ENCODE measurements around the gene PRDM16.

PRDM16 gene

GRCh38 chr1:3054474-3054873, 14.5 kb upstream of the PRDM16 start:
- DNase-seq (ENCODE audit: low read depth), result no peak
- no peak overlapping the region for H3K4me3 ChIP-seq (ENCODE audit: low read depth, low read length)

GRCh38 chr1:3055051-3055450, 14.0 kb upstream of the PRDM16 start:
- H3K4me3 ChIP-seq (ENCODE audit: low read depth, low read length), result no peak overlapping the region
- DNase-seq (ENCODE audit: low read depth), result no peak
- TF ChIP-seq MAX (IDR thresholded peaks at IDR 0.05; ENCODE audit: low read depth, low read length) (no peak), CTCF (IDR thresholded peaks at IDR 0.05; ENCODE audit: low read depth, low read length) (no peak), MYC (IDR thresholded peaks at IDR 0.05; ENCODE audit: low read depth, low read length) (no peak), POLR2A (IDR thresholded peaks at IDR 0.05; ENCODE audit: extremely low read depth, insufficient read length) (no peak)

More at GRCh38 chr1:3054474-3054873, 14.5 kb upstream of the PRDM16 start:
- no peak for TF ChIP-seq MYC (IDR thresholded peaks at IDR 0.05; ENCODE audit: low read depth, low read length)
- no peak for TF ChIP-seq MAX (IDR thresholded peaks at IDR 0.05; ENCODE audit: low read depth, low read length)
- no peak for TF ChIP-seq CTCF (IDR thresholded peaks at IDR 0.05; ENCODE audit: low read depth, low read length)
- no peak for TF ChIP-seq POLR2A (IDR thresholded peaks at IDR 0.05; ENCODE audit: extremely low read depth, insufficient read length)

- TF ChIP-seq MYC (IDR thresholded peaks at IDR 0.05; ENCODE audit: low read depth, low read length) (no peak), CTCF (IDR thresholded peaks at IDR 0.05; ENCODE audit: low read depth, low read length) (no peak), POLR2A (IDR thresholded peaks at IDR 0.05; ENCODE audit: extremely low read depth, insufficient read length) (no peak), MAX (IDR thresholded peaks at IDR 0.05; ENCODE audit: low read depth, low read length) (no peak)
- DNase-seq (ENCODE audit: low read depth), result no peak
- no peak overlapping the region for H3K4me3 ChIP-seq (ENCODE audit: low read depth, low read length)
Measured at GRCh38 chr1:3056641-3057040, 12.4 kb upstream of the PRDM16 start.

GRCh38 chr1:3058263-3059030, 10.6 kb upstream of the PRDM16 start:
- DNase-seq (ENCODE audit: low read depth), result no peak
- no peak overlapping the region for H3K4me3 ChIP-seq (ENCODE audit: low read depth, low read length)
- TF ChIP-seq POLR2A (IDR thresholded peaks at IDR 0.05; ENCODE audit: extremely low read depth, insufficient read length), result no peak
- no peak for TF ChIP-seq MAX (IDR thresholded peaks at IDR 0.05; ENCODE audit: low read depth, low read length)
- no peak for TF ChIP-seq CTCF (IDR thresholded peaks at IDR 0.05; ENCODE audit: low read depth, low read length)
- no peak for TF ChIP-seq MYC (IDR thresholded peaks at IDR 0.05; ENCODE audit: low read depth, low read length)

GRCh38 chr1:3060127-3060526, 8.9 kb upstream of the PRDM16 start:
- no peak for DNase-seq (ENCODE audit: low read depth)
- H3K4me3 ChIP-seq (ENCODE audit: low read depth, low read length), result no peak overlapping the region
- TF ChIP-seq MAX (IDR thresholded peaks at IDR 0.05; ENCODE audit: low read depth, low read length), result no peak
- no peak for TF ChIP-seq MYC (IDR thresholded peaks at IDR 0.05; ENCODE audit: low read depth, low read length)
- TF ChIP-seq POLR2A (IDR thresholded peaks at IDR 0.05; ENCODE audit: extremely low read depth, insufficient read length), result no peak
- TF ChIP-seq CTCF (IDR thresholded peaks at IDR 0.05; ENCODE audit: low read depth, low read length), result no peak
